HEK293 (cell line): Measurements from ENCODE around the gene LONRF2.

Experiments used
- ZBTB7A ChIP-seq: fragments of 450-650 bp; formaldehyde crosslinking; IDR thresholded peaks from 2 replicates; pipeline ENCODE4 v1.5.1; 2016; ENCODE audit warnings: low read depth, missing biosample characterization, missing genetic modification characterization
- ZEB2 ChIP-seq: fragments of 450-650 bp; formaldehyde crosslinking; IDR thresholded peaks from 2 replicates; pipeline ENCODE4 v1.5.1; 2016; ENCODE audit warnings: missing biosample characterization, missing genetic modification characterization
- ZNF132 ChIP-seq: fragments of 450-650 bp; formaldehyde crosslinking; IDR thresholded peaks from 2 replicates; pipeline ENCODE4 v1.5.1; 2017; ENCODE audit warnings: missing biosample characterization, missing genetic modification characterization, borderline replicate concordance
- ZNF292 ChIP-seq: fragments of 450-650 bp; formaldehyde crosslinking; IDR thresholded peaks from 2 replicates; pipeline ENCODE4 v1.5.1; 2016; ENCODE audit warnings: low read depth, missing biosample characterization, missing genetic modification characterization, borderline replicate concordance
- ZNF777 ChIP-seq: fragments of 450-650 bp; formaldehyde crosslinking; IDR thresholded peaks from 2 replicates; pipeline ENCODE4 v1.5.1; 2017; ENCODE audit warnings: missing biosample characterization, missing genetic modification characterization, borderline replicate concordance
- TF ChIP-seq, protein P1 (sequence below): fragments of 450-650 bp; formaldehyde crosslinking; IDR thresholded peaks from 2 replicates; pipeline ENCODE4 v1.5.1; 2016; ENCODE audit warnings: missing biosample characterization, missing genetic modification characterization

GRCh38 chr2:100236166-100236565, 86.1 kb downstream of the LONRF2 start:
- TF ChIP-seq, protein P1, sequence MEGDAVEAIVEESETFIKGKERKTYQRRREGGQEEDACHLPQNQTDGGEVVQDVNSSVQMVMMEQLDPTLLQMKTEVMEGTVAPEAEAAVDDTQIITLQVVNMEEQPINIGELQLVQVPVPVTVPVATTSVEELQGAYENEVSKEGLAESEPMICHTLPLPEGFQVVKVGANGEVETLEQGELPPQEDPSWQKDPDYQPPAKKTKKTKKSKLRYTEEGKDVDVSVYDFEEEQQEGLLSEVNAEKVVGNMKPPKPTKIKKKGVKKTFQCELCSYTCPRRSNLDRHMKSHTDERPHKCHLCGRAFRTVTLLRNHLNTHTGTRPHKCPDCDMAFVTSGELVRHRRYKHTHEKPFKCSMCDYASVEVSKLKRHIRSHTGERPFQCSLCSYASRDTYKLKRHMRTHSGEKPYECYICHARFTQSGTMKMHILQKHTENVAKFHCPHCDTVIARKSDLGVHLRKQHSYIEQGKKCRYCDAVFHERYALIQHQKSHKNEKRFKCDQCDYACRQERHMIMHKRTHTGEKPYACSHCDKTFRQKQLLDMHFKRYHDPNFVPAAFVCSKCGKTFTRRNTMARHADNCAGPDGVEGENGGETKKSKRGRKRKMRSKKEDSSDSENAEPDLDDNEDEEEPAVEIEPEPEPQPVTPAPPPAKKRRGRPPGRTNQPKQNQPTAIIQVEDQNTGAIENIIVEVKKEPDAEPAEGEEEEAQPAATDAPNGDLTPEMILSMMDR (tag by site-specific recombination), result no peak
- TF ChIP-seq ZBTB7A (tag by site-specific recombination), result no peak
- no peak for TF ChIP-seq ZNF292
- no peak for TF ChIP-seq ZNF777 (tag by site-specific recombination)
- TF ChIP-seq ZEB2 (tag by site-specific recombination), result no peak
- TF ChIP-seq ZNF132 (tag by site-specific recombination), result no peak
